Measurements from ENCODE around the gene SH3RF2. TPM values are rescaled to one million over a fixed set of nuclear protein-coding genes. Genes with fewer than 3 reads are reported as not detected.
A peak's percentile ranks its signal among the peaks of the same experiment; 100 is the strongest.
"Not testable (repeated sequence)": the region's sequence is repeated elsewhere in the genome, so short reads cannot be mapped to it uniquely, and the experiment has no call there.

The SH3RF2 gene
- total RNA-seq, 1 donor from 2014 or later, result 12.0 TPM

GRCh38 chr5:145946112-145946861 is 9.9 kb downstream of the SH3RF2 start:
- TF ChIP-seq CTCF (conservative IDR thresholded peaks at IDR 0.05; ENCODE audit: low read depth, low read length), result no peak
- peak; percentile 87 for DNase-seq (ENCODE audit: low read depth)

DNA sequence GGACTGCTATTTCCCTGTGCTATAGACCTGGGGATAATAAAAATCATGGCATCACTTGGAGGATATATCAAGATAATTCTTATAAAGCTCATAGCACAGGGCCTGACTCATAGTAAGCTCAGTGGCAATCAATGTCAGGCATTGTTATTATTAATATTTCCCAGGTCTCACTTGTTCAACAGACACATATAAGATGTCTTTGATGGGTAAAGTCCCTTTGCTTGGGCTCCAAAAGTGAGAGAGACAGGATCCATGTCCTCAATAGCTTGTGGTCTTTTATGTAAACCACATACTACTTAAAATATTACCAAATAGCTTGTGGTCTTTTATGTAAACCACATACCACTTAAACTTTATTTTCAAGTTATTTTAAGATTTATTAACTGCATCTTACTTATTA is 11.2 kb downstream of the SH3RF2 start:
- no peak overlapping the region for H3K4me3 ChIP-seq (ENCODE audit: low read depth, low read length)
- no peak for TF ChIP-seq CTCF (conservative IDR thresholded peaks at IDR 0.05; ENCODE audit: low read depth, low read length)
- no peak for DNase-seq (ENCODE audit: low read depth)

More at GRCh38 chr5:145946112-145946861, 9.9 kb downstream of the SH3RF2 start:
- H3K4me3 ChIP-seq (ENCODE audit: low read depth, low read length), result no peak overlapping the region

GRCh38 chr5:145948047-145948446 is 11.7 kb downstream of the SH3RF2 start:
- no peak for TF ChIP-seq CTCF (conservative IDR thresholded peaks at IDR 0.05; ENCODE audit: low read depth, low read length)
- no peak overlapping the region for H3K4me3 ChIP-seq (ENCODE audit: low read depth, low read length)
- no peak for DNase-seq (ENCODE audit: low read depth)

- DNase-seq (ENCODE audit: low read depth), result no peak
- no peak overlapping the region for H3K4me3 ChIP-seq (ENCODE audit: low read depth, low read length)
Observed at GRCh38 chr5:145948921-145949320, 12.5 kb downstream of the SH3RF2 start.

DNA sequence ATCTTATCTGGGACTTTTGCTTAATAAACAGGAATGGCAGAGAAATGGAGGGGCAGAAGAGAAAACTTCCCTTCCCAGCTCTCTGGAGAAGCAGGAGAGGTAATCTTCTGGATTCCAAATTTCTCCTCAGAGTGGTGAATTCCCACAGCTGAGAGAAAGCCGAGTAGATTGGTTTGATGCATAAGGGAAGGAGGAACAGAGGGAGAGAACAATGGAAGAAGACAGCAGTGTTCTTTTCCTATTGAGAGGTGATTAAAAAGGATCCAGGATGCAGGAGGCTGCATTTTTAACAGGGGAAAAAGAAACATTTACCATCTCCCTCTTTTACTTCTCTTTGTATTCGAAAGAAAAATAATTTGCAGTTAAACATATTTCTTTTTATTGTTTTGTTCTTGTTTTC is 13.1 kb downstream of the SH3RF2 start:
- no peak overlapping the region for H3K4me3 ChIP-seq (ENCODE audit: low read depth, low read length)
- no peak for DNase-seq (ENCODE audit: low read depth)
- no peak for TF ChIP-seq CTCF (conservative IDR thresholded peaks at IDR 0.05; ENCODE audit: low read depth, low read length)

More at GRCh38 chr5:145948921-145949320, 12.5 kb downstream of the SH3RF2 start:
- no peak for TF ChIP-seq CTCF (conservative IDR thresholded peaks at IDR 0.05; ENCODE audit: low read depth, low read length)

DNA sequence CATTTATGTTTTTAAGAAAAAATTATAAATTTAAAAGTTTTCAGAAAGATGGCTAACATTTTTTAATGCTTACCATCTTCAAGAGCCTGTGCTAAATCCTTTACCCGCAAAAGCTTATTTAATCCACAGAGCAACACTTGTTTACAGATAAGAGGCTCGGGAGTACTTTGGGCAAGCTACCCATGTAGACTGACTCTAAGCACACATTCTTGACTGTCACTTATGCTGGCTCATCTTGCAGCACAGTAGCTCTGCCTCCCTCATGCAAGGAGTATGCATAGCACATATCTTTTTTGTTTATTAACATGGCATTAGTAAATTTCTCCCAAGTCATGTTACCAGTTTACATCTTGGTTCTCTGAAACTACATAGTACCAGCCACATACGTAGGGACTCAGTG is 14.7 kb downstream of the SH3RF2 start:
- no peak for DNase-seq (ENCODE audit: low read depth)
- no peak overlapping the region for H3K4me3 ChIP-seq (ENCODE audit: low read depth, low read length)
- TF ChIP-seq CTCF (conservative IDR thresholded peaks at IDR 0.05; ENCODE audit: low read depth, low read length), result no peak

- no peak for DNase-seq (ENCODE audit: low read depth)
- no peak overlapping the region for H3K4me3 ChIP-seq (ENCODE audit: low read depth, low read length)
- TF ChIP-seq CTCF (conservative IDR thresholded peaks at IDR 0.05; ENCODE audit: low read depth, low read length), result no peak
Observed at GRCh38 chr5:145953202-145953601, 16.8 kb downstream of the SH3RF2 start.

DNA sequence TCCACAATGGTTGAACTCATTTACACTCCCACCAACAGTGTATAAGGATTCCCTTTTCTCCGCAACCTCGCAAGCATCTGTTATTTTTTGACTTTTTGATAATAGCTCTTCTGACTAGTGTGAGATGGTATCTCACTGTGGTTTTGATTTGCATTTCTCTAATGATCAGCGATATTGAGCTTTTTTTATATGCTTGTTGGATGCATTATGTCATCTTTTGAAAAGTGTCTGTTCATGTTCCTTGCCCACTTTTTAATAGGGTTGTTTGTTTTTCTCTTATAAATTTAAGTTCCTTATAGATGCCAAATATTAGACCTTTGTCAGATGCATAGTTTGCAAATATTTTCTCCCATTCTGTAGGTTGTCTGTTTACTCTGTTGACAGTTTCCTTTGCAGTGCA is 17.8 kb downstream of the SH3RF2 start:
- not testable (repeated sequence) for H3K4me3 ChIP-seq (ENCODE audit: low read depth, low read length); DNase-seq (ENCODE audit: low read depth)

All from epithelial cell of proximal tubule (primary cell).